CD14-positive monocyte (primary cell): ENCODE results near the gene MPV17. TPM values are rescaled to one million over a fixed set of nuclear protein-coding genes. Genes with fewer than 3 reads are reported as not detected.
"Not testable (repeated sequence)": the region's sequence is repeated elsewhere in the genome, so short reads cannot be mapped to it uniquely, and the experiment has no call there.

ENCODE experiments used
- DNase-seq, 3 donors: peaks; one replicate each; pipeline ENCODE4 v3.0.0-alpha.2; 2011 to 2022
- H2AFZ ChIP-seq: 2 replicates; pipeline ENCODE4 v1.6.0; 2012; ENCODE audit warnings: mild to moderate bottlenecking, low read depth, low read length, inconsistent platforms; ENCODE audit not compliant: insufficient read depth, poor library complexity, severe bottlenecking
- H3K27ac ChIP-seq, 2 donors: 1 replicate in 1 of 2; 2 replicates in 1 of 2; pipeline ENCODE4 v1.5.1; 2012 to 2013; ENCODE audit warnings: low read length in 2 of 2, control low read depth in 1 of 2, inconsistent platforms in 1 of 2, low read depth in 1 of 2, mild to moderate bottlenecking in 1 of 2
- H3K27me3 ChIP-seq, 2 donors: one replicate each; pipeline versions ENCODE4 v1.6.0 to v1.6.1; 2011 to 2013; ENCODE audit warnings: low read length in 2 of 2; ENCODE audit not compliant: control insufficient read depth in 2 of 2, insufficient read depth in 2 of 2
- H3K36me3 ChIP-seq, 2 donors: replicated peaks in 1 of 2; 1 replicate in 1 of 2; 2 replicates in 1 of 2; pipeline versions ENCODE4 v1.5.1 to v1.6.1; 2012 to 2013; ENCODE audit warnings: low read length in 2 of 2, control low read depth in 1 of 2, inconsistent platforms in 1 of 2, mild to moderate bottlenecking in 1 of 2; ENCODE audit not compliant: insufficient read depth in 2 of 2, control insufficient read depth in 1 of 2
- H3K4me1 ChIP-seq, 2 donors: 1 replicate in 1 of 2; 2 replicates in 1 of 2; pipeline versions ENCODE4 v1.5.1 to v1.6.1; 2012 to 2013; ENCODE audit warnings: low read length in 2 of 2, control low read depth in 1 of 2, inconsistent platforms in 1 of 2, mild to moderate bottlenecking in 1 of 2, moderate library complexity in 1 of 2; ENCODE audit not compliant: insufficient read depth in 2 of 2, control insufficient read depth in 1 of 2
- H3K4me2 ChIP-seq: replicated peaks from 2 replicates; pipeline ENCODE3; 2012; ENCODE audit warnings: low read length, moderate library complexity, mild to moderate bottlenecking; ENCODE audit not compliant: poor library complexity, severe bottlenecking; ENCODE audit errors: extremely low read depth
- H3K4me3 ChIP-seq, 3 experiments: fragments of 200-600 bp in 1 of 3; sonication (generic) in 1 of 3; replicated peaks in 1 of 3; 1 replicate in 2 of 3; 2 replicates in 1 of 3; pipeline ENCODE4 v1.5.1; 2011 to 2013; ENCODE audit warnings: low read length in 3 of 3, mild to moderate bottlenecking in 3 of 3, control low read depth in 2 of 3, low read depth in 2 of 3, inconsistent platforms in 1 of 3, moderate library complexity in 1 of 3
- H3K79me2 ChIP-seq: 2 replicates; pipeline ENCODE4 v1.6.0; 2012; ENCODE audit warnings: mild to moderate bottlenecking, control low read depth, inconsistent platforms, low read length, moderate library complexity; ENCODE audit not compliant: insufficient read depth
- H3K9ac ChIP-seq: 2 replicates; pipeline ENCODE4 v1.6.0; 2017; ENCODE audit warnings: low read length, mild to moderate bottlenecking; ENCODE audit not compliant: insufficient read depth, poor library complexity, severe bottlenecking
- H3K9me3 ChIP-seq, 2 donors: replicated peaks in 1 of 2; 1 replicate in 1 of 2; 2 replicates in 1 of 2; pipeline versions ENCODE4 v1.5.1 to v1.6.1; 2012 to 2013; ENCODE audit warnings: low read length in 2 of 2, control low read depth in 1 of 2; ENCODE audit not compliant: control insufficient read depth in 1 of 2, insufficient read depth in 1 of 2
- H4K20me1 ChIP-seq: 2 replicates; pipeline ENCODE4 v1.6.0; 2012; ENCODE audit warnings: mild to moderate bottlenecking, low read length, control low read depth, moderate library complexity; ENCODE audit not compliant: insufficient read depth
- H3K27ac Mint-ChIP-seq, 7 donors: one replicate each; pipeline ENCODE4 v1.8.0; 2020; ENCODE audit warnings: mild to moderate bottlenecking in 7 of 7, mixed read lengths in 7 of 7, moderate library complexity in 6 of 7, inconsistent platforms in 2 of 7
- H3K27me3 Mint-ChIP-seq, 3 donors: one replicate each; pipeline ENCODE4 v1.8.0; 2021 to 2022; ENCODE audit warnings: low read depth in 3 of 3, mild to moderate bottlenecking in 3 of 3, mixed read lengths in 3 of 3, moderate library complexity in 3 of 3, inconsistent platforms in 1 of 3
- H3K36me3 Mint-ChIP-seq, 2 donors: one replicate each; pipeline ENCODE4 v1.8.0; 2020; ENCODE audit warnings: mixed read lengths in 2 of 2, inconsistent platforms in 1 of 2, mild to moderate bottlenecking in 1 of 2
- H3K4me1 Mint-ChIP-seq: one replicate; pipeline ENCODE4 v1.8.0; 2020; ENCODE audit warnings: mild to moderate bottlenecking, mixed read lengths
- H3K4me3 Mint-ChIP-seq, 2 donors: one replicate each; pipeline ENCODE4 v1.8.0; 2020; ENCODE audit warnings: mild to moderate bottlenecking in 2 of 2, mixed read lengths in 2 of 2, moderate library complexity in 1 of 2
- H3K9me3 Mint-ChIP-seq, 7 donors: one replicate each; pipeline ENCODE4 v1.8.0; 2020 to 2022; ENCODE audit warnings: mixed read lengths in 7 of 7, mild to moderate bottlenecking in 6 of 7, moderate library complexity in 6 of 7, inconsistent platforms in 2 of 7
- WGBS: methylation state at CpG from one replicate; pipeline ENCODE4 v1.1.5; 2013; ENCODE audit warnings: missing lambda C conversion rate; ENCODE audit not compliant: insufficient coverage; 5-methylcytosine and 5-hydroxymethylcytosine counted together
- intact Hi-C, 2 donors: fragments of 100-400 bp; cut with micrococcal nuclease; formaldehyde crosslinking; loops; one replicate each; pipeline versions ENCODE4 v1.15.0 to v1.15.1; 2023
- polyA plus RNA-seq, 3 donors: library from polyadenylated mRNA; depleted of rRNA in 1 of 3; unstranded in 2 of 3; stranded (reverse) in 1 of 3; fragments of 300-500 nt in 2 of 3; fragments of >200 nt in 1 of 3; fragmentation: Illumina TruSeq in 2 of 3; gene quantifications; 1 replicate in 2 of 3; 2 replicates in 1 of 3; pipeline ENCODE4 v1.2.3, GENCODE V29; 2012 to 2021
- TF ChIP-seq, protein P1 (sequence below): fragments of 200-600 bp; IDR thresholded peaks from one replicate; pipeline ENCODE4 v1.8.0; 2022; ENCODE audit warnings: antibody characterized with exemption, mild to moderate bottlenecking

Gene MPV17
- polyA plus RNA-seq, 3 donors: 136 to 160 (median 160) TPM

DNA sequence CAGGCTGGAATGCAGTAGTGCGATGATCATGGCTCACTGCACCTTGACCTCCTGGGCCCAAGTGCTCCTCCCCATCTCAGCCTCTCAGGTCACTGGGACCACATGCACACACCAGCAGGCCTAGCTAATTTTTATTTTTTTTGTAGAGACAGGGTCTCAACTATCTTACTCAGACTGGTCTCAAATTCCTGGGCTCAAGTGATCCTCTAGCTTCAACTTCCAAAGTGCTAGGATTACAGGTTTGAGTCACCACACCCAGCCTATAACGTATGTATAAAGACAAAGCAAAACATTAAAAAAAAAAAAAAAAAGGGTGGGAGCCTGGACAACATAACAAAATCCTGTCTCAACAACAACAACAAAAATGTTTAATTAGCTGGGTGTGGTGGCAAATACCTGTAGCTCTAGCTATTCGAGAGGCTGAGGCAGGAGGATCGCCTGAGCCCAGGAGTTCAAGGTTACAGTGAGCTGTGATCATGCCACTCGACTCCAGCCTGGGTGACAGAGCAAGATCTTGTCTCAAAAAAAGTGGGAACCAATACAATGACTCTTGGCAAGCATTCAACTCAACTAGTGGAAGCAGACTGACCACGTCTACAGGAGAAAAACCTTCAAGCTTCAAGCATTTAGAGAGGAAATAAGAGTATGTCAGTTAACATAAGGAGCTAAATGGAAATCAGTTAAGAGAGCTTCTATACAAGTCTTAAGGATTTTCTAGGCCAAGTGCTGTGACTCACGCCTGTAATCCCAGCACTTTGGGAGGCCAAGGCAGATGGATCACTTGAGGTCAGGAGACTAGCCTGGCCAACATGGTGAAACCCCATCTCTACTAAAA, 31.1 kb upstream of the MPV17 start:
- whole genome bisulfite sequencing: 75% methylated on average over 4 of the region's 7 CpGs
- Histone ChIP-seq H3K9ac (no peak overlapping the region), H3K27me3 (no peaks in the 10 kb centered on the region), H3K79me2 (peaks cover 92% of the 10 kb centered on the region), H4K20me1 (peaks cover 43% of the 10 kb centered on the region), H3K4me1 (peaks cover 16 to 28% of the 10 kb centered on the region in 2 donors), H3K9me3 (no peaks in the 10 kb centered on the region), H3K36me3 (peaks cover 3 to 13% of the 10 kb centered on the region in 2 donors), H3K27ac (no peak overlapping the region), H3K4me2 (no peak overlapping the region), H3K4me3 (no peak overlapping the region), H2AFZ (no peak overlapping the region)
- peak overlapping the region in 6 of 7 donors; percentile 31 to 71 (median 36) for H3K27ac Mint-ChIP-seq
- peaks cover 0 to 2% (median 0%) of the 10 kb centered on the region in 3 donors for H3K27me3 Mint-ChIP-seq
- TF ChIP-seq, protein P1, sequence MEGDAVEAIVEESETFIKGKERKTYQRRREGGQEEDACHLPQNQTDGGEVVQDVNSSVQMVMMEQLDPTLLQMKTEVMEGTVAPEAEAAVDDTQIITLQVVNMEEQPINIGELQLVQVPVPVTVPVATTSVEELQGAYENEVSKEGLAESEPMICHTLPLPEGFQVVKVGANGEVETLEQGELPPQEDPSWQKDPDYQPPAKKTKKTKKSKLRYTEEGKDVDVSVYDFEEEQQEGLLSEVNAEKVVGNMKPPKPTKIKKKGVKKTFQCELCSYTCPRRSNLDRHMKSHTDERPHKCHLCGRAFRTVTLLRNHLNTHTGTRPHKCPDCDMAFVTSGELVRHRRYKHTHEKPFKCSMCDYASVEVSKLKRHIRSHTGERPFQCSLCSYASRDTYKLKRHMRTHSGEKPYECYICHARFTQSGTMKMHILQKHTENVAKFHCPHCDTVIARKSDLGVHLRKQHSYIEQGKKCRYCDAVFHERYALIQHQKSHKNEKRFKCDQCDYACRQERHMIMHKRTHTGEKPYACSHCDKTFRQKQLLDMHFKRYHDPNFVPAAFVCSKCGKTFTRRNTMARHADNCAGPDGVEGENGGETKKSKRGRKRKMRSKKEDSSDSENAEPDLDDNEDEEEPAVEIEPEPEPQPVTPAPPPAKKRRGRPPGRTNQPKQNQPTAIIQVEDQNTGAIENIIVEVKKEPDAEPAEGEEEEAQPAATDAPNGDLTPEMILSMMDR: no peak
- no peak for DNase-seq
- peaks cover 40% of the 10 kb centered on the region for H3K4me1 Mint-ChIP-seq
- intact Hi-C loops: no loop called here
- no peak overlapping the region for H3K4me3 Mint-ChIP-seq
- H3K9me3 Mint-ChIP-seq: no peaks in the 10 kb centered on the region
- H3K36me3 Mint-ChIP-seq: peaks cover 8 to 38% of the 10 kb centered on the region in 2 donors

- H3K27me3 Mint-ChIP-seq, H2AFZ ChIP-seq, H3K27me3 ChIP-seq, DNase-seq, H3K4me3 ChIP-seq, H3K4me2 ChIP-seq, H3K9ac ChIP-seq, H3K27ac ChIP-seq, intact Hi-C loops, H3K9me3 Mint-ChIP-seq, H3K4me3 Mint-ChIP-seq, H3K9me3 ChIP-seq: not testable (repeated sequence)
- 100% methylated on average over 4 of the region's 5 CpGs for WGBS
- H3K27ac Mint-ChIP-seq: peak overlapping the region in 2 of 7 donors; percentile 42 to 71
- H3K36me3 ChIP-seq: peaks cover 3 to 13% of the 10 kb centered on the region in 2 donors
- peaks cover 16 to 27% of the 10 kb centered on the region in 2 donors for H3K4me1 ChIP-seq
- peaks cover 36% of the 10 kb centered on the region for H3K4me1 Mint-ChIP-seq
- H3K36me3 Mint-ChIP-seq: peaks cover 9 to 38% of the 10 kb centered on the region in 2 donors
- peaks cover 45% of the 10 kb centered on the region for H4K20me1 ChIP-seq
- peaks cover 92% of the 10 kb centered on the region for H3K79me2 ChIP-seq
Observed at GRCh38 chr2:27353386-27353761, 30.5 kb upstream of the MPV17 start.
